ENCODE measurements around the gene KDM5D.

KDM5D gene

DNA sequence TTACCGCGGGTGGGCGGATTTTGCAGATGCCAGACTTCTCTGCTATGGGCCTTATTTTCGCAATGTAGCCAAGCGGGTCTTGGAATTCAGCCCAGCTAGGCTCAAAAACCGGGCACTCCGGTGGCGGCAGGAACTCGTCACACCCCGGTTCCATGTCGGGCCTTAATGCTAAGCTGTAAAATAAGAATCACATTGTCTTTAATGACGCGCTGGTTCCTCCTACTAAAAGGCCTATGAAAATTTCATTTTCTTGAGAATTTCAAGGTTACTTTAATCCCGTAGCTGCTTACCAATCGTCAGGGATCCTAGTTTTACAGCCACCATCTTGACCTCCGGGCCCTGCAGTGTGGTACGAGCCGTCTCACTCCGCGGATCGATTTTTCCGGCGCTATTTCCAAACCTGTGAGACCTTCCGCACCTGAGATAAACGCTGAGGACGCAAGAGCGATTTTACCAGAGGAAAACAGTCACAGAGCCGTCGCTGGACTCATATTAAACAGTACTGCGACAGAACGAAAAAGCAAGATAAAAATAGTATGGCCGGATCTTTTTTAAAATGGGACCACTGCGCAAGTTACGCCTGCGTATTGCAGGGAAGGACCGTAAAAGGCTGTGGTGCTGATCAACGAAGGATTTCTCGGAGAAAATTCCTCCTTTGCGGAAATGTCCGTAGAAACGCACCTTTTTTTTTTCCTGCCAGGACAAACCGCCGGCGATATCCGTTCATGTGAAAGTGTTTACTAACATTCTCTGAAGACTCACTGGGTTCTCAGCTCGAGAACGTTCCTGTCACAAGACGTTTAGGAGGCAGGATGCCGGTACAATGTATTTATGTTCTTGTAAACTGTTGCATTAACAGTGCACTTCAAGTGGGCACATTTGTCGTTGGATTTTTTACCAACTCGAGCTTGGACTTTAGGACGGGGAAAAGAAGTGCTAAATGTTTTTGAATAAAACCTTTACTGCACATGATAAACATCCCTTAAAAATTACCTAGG, at the start of gene KDM5D:
Gene KDM5D, minus strand, starts transcription at position 346 of the 998 bp plus-strand sequence. Its CDS starts 192 bp downstream, at position 154.
- peak; percentile 78 for DNase-seq

DNA sequence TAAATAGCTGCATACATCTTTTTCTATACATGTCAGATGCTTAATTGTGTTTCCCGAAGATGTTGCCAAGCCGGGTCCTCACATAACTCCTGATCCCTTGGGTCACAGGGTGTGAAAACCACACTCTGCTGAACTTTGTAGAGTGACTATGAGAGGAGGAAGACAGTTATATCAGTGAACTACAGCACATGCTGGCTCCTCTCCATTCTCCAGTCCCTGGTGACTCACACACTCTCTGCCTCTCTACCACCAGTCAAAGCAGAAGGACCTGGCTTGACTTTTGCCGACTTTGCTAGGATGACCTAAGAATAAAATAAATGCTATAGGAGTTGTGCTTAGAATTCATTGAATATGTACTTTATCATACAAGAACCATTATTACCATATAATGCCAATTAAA, 23.8 kb upstream of the KDM5D start:
- DNase-seq, result no peak

DNA sequence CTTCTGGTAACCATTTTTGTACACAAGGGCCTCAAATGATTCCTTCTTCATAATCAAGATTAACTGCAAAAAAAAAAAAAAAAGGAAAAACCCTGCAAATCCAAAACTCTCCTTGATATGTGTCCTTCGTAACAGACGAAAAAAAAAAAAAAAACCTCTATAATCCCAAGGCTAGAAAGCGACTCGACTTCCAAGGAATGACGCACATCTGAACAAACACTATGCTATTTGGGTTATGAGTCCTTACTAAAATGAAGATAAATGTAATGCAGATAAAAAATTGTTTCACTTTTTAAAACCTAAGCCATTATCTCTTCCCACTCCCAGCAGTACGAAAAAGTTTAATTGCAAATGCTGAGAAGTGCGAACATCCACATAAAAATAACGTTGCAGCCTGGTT, 1.2 kb downstream of the KDM5D start:
- DNase-seq, result no peak

DNA sequence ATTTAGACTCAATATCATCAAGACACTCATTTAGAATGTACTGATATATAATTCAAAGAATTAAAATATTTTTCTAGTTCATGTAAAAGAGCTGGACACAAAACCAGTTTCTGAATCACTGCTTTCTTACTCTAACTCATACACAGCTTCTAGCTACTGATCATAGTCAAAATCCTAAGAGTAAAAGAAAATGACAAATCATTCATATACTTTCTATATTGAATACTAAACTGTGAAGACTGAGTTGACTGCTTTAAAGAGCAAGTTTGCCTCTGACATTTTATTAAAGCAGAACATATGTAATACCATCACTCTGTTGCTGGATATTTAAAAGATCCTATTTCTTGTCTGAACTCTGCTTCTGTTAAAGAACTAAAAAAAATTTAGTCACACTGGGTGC, 2.4 kb downstream of the KDM5D start:
- DNase-seq, result no peak

DNA sequence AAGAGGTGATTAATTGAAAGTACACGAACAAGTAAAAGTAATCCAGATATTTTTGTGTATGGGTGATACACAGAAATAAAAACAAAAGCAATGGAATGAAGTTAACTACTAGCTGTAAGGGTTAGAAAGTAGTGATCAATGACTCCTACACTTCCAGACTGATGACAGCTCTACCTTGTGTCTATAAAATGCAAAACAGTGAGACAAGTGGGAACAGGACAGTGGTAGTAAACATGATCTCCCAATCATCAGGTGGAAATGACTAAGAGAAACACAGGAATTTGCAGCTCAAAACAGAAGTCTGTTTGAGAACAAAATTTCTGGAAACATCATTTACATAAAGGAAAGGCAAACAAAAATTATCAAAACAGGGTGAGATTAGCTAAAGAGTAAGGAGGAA, 10.1 kb downstream of the KDM5D start:
- DNase-seq, result no peak

DNA sequence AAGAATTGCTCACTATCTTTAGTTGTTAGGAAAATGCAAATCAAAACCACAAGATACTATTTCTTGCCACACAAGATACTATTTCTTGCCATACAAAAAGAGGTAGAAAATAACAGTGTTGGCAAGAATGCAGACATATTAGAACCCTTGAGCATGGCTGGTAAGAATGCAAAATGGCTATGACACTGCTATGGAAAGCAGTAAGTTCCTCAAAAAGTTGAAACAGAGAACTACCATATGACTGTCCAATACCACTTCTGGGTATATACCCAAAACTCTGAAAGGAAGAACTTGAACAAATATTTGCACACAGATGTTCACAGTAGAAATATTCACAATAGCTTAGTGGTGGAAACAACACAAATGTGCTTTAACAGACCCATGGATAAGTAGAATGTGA, 26.6 kb downstream of the KDM5D start:
- no peak for DNase-seq

DNA sequence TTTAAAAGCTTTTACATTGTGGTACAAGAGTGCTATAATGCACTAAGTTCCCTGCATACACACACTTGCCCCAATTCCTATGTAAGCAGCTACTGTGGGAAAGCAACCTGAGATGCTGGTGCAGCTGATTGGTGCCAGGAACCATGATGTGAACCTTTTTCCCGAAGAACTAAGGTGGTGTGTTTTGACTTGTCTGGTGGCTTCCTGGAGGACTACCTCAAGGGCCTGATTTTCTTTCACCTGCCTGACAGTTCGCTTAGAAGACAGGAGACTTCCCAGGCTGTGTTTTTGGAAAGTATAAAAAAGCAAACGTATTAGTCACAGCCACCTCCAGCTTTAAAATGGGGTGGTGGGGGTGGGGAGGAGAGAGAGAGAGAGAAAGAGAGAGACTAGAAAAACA, 27.4 kb downstream of the KDM5D start:
- no peak for DNase-seq

DNA sequence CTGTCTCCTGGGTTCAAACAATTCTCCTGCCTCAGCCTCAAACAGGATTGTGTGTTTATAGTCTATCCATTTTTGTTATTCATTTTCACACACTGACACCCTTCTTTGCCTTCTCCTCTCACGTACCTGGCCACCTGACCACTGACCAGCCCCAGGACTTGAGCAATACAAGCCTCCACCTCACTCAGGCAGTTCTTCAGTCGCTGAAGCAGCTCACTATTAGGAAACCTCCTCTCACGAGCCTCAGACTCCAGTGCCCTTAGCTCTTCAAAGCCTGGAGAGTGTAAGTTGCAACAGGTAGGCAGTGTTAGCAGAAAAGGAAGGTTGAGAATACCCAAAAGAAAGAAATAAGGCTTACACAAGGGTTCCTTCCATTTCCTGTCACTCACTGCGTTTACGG, 29.3 kb downstream of the KDM5D start:
- DNase-seq, result no peak

DNA sequence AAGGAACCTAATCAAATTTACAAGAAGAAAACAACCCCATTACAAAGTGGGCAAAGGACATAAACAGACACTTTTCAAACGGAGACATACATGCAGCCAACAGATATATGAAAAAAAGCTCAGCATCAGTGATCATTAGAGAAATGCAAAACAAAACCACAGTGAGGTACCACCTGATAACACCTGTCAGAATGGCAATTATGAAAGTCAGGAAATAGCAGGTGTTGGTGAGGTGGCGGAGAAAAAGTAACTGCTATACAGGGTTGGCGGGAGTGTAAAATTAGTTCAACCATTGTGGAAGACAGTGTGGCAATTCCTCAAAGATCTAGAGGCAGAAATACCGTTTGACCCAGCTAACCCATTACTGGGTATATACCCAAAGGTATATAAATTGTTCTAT, 31.1 kb downstream of the KDM5D start:
- no peak for DNase-seq

DNA sequence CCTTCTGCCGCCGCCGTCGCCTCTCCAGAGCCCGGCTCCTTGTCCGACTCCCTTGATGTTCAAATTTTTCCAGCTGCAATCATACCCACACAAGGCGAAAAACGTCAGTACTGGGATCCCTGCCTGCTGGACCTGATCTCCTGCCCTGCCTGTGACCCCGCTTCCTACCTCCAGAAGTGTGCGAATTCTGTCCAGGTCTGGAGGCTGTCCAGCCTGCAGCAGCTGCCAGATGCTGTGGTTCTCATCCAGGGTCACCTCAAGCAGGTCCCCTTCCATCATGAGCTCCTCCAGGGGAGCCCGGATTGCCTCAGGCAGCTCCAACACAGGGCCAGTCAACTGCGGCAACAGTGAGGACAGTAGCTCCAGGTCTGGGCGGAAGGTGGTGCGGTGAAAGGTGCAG, 38.3 kb downstream of the KDM5D start:
- no peak for DNase-seq

DNA sequence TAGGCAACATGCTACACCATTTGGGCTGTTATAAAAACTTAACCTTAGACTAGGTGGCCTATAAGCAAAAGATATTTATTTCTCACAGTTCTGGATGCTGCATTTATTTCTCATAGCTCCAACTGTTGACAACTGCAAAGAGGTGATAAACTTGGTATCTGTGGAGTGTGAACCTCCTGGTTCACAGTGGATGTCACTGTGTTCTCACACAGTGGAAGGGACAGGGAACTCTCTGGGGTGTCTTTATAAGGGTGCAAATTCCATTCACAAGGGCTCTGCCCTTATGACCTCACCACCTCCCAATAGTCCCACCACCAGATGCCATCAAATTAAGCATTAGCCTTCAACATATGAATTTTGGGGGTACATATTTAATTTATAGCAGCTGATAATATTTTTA, 46.0 kb downstream of the KDM5D start:
- no peak for DNase-seq

DNA sequence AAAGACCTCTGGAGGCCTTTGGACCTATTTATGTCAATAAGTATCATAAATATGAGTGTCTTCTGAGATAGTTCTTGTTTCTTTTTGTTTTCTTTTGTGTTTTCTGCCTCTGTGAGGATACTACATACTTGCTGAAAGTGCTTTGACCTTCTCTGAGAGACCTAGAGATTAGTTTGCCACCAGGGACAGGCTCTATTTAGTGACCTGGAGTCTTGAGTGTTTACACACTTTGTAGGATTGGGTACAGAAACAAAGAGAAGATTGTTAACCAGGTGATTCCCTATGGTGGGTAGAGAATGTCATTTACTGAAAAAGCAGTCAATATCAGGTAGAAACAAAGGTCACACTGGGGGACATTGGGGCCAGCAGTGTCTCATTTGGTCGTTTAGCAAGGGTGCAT, 63.7 kb downstream of the KDM5D start:
- no peak for DNase-seq
